Fibroblast of skin of back (primary cell): ENCODE results near the gene TOR4A.

Experiments used
- DNase-seq: peaks from one replicate; pipeline ENCODE4 v3.0.0-alpha.2; 2013

TOR4A gene

GRCh38 chr9:137252555-137253506, 24.7 kb upstream of the TOR4A start:
- DNase-seq: no peak

- DNase-seq: no peak
These were observed 23.6 kb upstream of the TOR4A start for GRCh38 chr9:137253717-137254623.

GRCh38 chr9:137254624-137255447, 22.7 kb upstream of the TOR4A start, which contains the start of gene NELFB:
Gene NELFB, plus strand, starts transcription at chr9:137255327.
- DNase-seq: peak; percentile 86

- peak; percentile 44 for DNase-seq
These were observed 21.9 kb upstream of the TOR4A start for GRCh38 chr9:137255448-137256114.

GRCh38 chr9:137256362-137256761, 21.2 kb upstream of the TOR4A start:
- DNase-seq: no peak

- no peak for DNase-seq
These were observed 20.7 kb upstream of the TOR4A start for GRCh38 chr9:137256856-137257255.

- peak; percentile 56 for DNase-seq
These were observed 15.2 kb upstream of the TOR4A start for GRCh38 chr9:137262173-137262908.

GRCh38 chr9:137262909-137263285, 14.6 kb upstream of the TOR4A start:
- no peak for DNase-seq

GRCh38 chr9:137263506-137263905, 14.0 kb upstream of the TOR4A start:
- DNase-seq: no peak

- DNase-seq: no peak
These were observed 13.5 kb upstream of the TOR4A start for GRCh38 chr9:137264067-137264466.

GRCh38 chr9:137265496-137266161, 11.9 kb upstream of the TOR4A start:
- no peak for DNase-seq

- DNase-seq: no peak
These were observed 11.4 kb upstream of the TOR4A start for GRCh38 chr9:137266162-137266527.

- DNase-seq: no peak
These were observed 10.7 kb upstream of the TOR4A start for GRCh38 chr9:137266585-137267453.

- no peak for DNase-seq
These were observed 9.6 kb upstream of the TOR4A start for GRCh38 chr9:137267933-137268355.

- no peak for DNase-seq
These were observed 8.9 kb upstream of the TOR4A start for GRCh38 chr9:137268538-137269201.

GRCh38 chr9:137269231-137269772, 8.2 kb upstream of the TOR4A start:
- DNase-seq: no peak

- no peak for DNase-seq
These were observed 6.4 kb upstream of the TOR4A start for GRCh38 chr9:137270929-137271695.

- DNase-seq: no peak
These were observed 5.8 kb upstream of the TOR4A start for GRCh38 chr9:137271696-137272076.
